HPDE6-E6E7 (cell line): ENCODE results near the gene NUCKS1.

Experiments
- DNase-seq: peaks from one replicate; pipeline ENCODE4 v3.0.0; 2011; ENCODE audit warnings: missing footprints; ENCODE audit errors: extremely low spot score

The NUCKS1 gene

GRCh38 chr1:205770618-205771017 is 20.6 kb upstream of the NUCKS1 start:
- DNase-seq, result no peak

GRCh38 chr1:205769641-205770365 is 19.8 kb upstream of the NUCKS1 start:
- DNase-seq, result no peak

- DNase-seq, result no peak
These were observed 17.3 kb upstream of the NUCKS1 start for GRCh38 chr1:205767248-205767647.

DNA sequence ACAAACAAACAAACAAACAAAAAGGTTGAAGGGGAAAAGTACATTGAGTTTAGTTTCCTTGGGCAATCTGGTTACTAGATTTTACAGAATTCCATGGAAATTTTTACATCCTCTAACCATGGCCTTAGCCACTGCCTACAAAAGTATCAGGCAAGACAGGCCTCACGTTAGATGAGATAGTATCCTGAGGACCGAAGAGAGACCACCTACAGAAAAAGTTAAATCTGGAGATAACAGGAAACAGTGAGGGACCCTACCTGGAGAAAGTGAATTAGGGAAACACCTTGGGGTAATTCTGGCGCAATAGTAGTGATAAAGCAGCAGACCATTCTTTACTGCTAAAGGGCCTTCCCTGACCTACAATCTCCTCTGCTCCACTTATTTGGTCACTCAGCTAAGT is 16.6 kb upstream of the NUCKS1 start:
- DNase-seq, result no peak

DNA sequence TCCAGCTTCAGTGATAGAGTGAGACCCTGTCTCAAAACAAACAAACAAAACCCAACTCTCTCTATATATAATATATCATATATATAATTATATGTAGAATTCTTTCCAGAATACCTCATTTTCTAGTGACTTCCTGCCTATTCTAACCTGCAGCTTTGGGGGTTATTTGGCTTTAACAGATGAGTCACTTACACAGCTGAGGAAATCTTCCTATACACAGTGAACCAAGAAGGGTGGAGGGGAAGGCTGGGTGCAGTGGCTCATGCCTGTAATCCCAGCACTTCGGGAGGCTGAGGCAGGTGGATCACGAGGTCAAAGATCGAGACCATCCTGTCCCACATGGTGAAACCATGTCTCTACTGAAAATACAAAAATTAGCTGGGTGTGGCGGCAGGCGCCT is 16.1 kb upstream of the NUCKS1 start:
- DNase-seq, result no peak

GRCh38 chr1:205764578-205764977 is 14.6 kb upstream of the NUCKS1 start:
- no peak for DNase-seq

DNA sequence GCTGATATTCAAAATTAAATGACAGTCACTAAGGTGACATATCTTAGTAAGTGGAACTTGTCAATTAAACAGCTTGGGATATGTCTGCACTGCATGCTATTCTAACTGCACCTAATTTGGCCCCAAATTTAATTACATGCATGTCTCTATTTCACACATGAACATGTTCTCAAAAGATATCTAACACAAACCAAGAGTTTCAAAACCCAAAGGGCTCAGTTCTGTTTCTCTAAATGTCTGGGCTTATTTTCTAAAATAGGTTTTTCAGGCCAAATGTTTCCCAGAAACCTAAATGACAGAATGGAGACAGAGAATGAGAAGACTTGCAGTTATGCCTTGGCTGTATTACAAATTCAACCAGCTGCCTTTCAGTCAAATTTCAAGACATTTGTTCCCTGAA is 14.0 kb upstream of the NUCKS1 start:
- no peak for DNase-seq

GRCh38 chr1:205760606-205761005 is 10.6 kb upstream of the NUCKS1 start:
- DNase-seq, result no peak

- DNase-seq, result no peak
These were observed 6.6 kb upstream of the NUCKS1 start for GRCh38 chr1:205756552-205756951.

- DNase-seq, result no peak
These were observed 4.9 kb upstream of the NUCKS1 start for GRCh38 chr1:205754857-205755256.

GRCh38 chr1:205751036-205751651 is 1.2 kb upstream of the NUCKS1 start:
- DNase-seq, result no peak

- DNase-seq, result peak; percentile 93
These were observed 496 bp downstream of the NUCKS1 start for GRCh38 chr1:205749234-205750137.

GRCh38 chr1:205748403-205749233 is 1.4 kb downstream of the NUCKS1 start:
- DNase-seq, result peak; percentile 4

DNA sequence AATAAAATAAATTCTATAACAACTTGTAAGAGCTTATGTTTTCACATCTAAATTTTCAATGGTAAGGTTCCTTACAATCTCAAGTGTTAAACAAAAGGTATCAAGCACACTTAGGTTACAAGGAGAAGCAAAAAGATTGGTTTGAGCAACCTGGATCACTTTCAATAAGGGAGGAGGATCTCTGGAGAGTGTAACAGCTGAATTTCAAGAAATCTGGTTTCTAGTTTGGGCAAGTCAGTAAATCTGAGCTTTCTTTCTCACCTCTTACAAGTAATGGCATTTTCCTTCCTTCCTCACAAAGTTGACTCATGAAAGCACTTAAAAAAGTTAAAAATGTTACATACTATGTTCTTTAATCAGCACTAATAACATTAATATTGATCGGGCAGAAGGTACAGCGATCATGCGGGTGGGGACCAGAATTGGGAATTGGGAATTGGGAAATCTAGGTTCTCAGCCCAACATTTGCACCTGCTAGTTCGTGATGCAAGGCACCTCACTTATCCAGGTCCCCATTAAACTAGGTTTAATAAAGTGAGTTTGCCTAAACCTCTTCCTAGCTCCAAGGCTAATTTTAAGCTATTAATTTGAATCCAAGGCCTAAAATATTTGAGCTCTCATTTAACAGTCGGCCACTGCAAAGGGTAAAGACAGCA is 3.1 kb downstream of the NUCKS1 start:
- no peak for DNase-seq

- no peak for DNase-seq
These were observed 5.6 kb downstream of the NUCKS1 start for GRCh38 chr1:205744403-205744802.

DNA sequence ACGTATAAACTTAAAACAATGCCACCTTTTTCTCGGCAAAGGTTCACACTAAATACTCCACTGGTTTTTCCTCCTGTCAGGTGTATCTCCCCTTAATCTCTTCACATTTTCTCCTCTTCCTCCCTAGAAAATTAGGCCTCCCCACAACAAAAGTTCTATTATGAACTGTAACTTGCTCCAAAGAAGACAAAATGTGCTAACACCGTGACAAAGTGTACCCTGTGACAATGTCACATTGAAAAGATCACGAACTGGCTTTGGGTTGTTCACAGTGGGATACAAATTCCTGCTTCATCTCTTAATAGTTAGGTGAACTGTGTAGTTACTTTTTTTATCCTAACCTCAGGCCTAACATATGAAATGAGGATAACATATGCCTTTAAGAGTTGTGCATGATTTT is 6.0 kb downstream of the NUCKS1 start:
- DNase-seq, result no peak

DNA sequence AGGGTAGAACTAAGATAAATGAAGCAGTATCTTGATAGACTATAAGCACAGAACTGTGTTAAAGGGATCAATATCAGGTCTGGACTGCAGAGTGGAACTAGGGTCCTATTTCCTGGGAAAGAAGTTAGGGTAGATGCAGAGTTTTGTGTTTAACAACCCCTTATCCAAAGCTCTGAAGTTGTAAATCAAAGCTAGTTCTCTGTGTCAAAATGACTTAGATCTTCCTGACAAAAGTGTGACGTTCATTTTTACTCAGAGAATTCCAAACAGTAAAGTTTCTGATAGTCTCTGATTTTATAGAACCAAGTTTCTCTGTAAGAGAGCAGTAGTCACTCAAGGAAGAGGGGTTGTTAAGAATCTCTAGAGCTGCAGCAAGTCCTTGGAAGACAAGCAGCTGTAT is 8.3 kb downstream of the NUCKS1 start:
- DNase-seq, result no peak

DNA sequence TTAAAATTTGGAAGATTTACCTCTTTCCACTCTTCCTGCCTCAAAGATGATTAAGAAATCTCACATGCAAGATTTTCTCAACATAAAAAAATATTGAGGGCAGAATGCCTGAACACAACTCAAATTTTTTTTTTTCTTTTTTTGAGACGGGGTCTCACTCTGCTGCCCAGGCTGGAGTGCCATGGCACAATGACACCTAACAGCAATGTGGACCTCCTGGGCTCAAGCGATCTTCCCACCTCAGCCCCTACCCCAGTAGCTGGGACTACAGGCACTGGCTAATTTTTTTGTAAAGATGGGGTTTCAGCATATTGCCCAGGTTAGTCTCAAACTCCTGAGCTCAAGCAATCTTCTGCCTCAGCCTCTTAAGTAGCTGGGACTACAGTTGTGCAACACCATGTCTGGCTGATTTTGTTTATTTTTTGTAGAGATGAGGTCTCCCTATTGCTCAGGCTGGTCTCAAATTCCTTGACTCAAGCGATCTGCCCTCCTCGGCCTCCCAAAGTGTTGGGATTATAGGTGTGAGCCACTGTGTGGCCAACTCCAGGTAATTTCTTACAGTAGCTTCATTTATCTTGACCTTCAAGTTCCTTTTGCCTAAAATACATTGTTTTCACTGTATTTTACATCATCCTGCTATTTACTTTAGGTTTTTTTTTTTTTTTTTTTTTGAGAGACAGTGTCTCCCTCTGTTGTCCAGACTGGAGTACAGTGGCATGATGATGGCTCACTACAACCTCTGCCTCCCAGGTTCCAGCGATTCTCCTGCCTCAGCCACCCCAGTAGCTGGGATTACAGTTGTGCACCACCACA is 10.4 kb downstream of the NUCKS1 start:
- no peak for DNase-seq

- DNase-seq, result no peak
These were observed 14.8 kb downstream of the NUCKS1 start for GRCh38 chr1:205735218-205735617.

DNA sequence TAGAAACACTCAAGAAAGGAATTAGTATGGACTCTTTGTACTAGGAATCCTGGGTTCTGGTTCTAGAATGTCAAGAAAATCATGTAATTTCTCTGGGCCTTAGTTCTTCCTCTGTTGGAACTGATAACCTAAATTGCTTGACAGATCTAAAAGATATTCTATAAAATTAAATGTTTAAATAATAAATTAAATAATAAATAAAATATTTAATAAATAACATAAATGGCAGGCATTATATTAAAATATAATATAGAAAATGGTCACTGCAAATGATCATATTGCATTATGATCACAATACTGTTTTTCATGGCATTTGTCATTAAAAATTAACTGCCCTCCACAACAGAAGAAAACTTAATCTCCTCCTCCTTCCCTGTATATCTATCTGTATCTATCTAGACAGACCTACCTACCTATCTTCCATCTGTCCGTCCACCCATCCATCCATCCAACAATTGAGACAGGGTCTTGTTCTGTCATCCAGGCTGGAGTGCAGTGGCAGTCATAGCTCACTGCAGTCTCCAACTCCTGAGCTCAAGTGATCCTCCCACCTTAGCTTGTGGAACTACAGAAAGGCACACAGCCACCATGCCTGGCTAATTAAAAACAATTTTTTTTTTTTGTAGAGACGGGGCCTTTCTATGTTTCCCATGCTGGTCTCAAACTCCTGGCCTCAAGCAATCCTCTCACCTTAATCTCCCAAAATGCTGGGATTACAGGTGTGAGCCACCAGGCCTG is 16.4 kb downstream of the NUCKS1 start:
- DNase-seq, result no peak
